ENCODE results near the gene WDR89.

WDR89 gene

GRCh38 chr14:63578300-63578699 lies 63.4 kb downstream of the WDR89 start:
- H3F3A ChIP-seq (ENCODE audit: insufficient read depth): no peaks in the 10 kb centered on the region
- no peak overlapping the region for H2AFZ ChIP-seq (ENCODE audit: low read depth, low read length, severe bottlenecking)
- no peak overlapping the region for H3K9ac ChIP-seq (ENCODE audit: low read length)
- no peak overlapping the region for H3K4me3 ChIP-seq (ENCODE audit: insufficient read depth, low read length, poor library complexity, severe bottlenecking)
- H3K36me3 ChIP-seq (ENCODE audit: low read length): no peaks in the 10 kb centered on the region
- no peaks in the 10 kb centered on the region for H4K20me1 ChIP-seq (ENCODE audit: low read depth, low read length)
- H3K9me2 ChIP-seq (replicated peaks; ENCODE audit: insufficient read depth, low read length): no peaks in the 10 kb centered on the region
- H3K27me3 ChIP-seq (ENCODE audit: low read length): no peaks in the 10 kb centered on the region
- TF ChIP-seq CTCF (IDR thresholded peaks at IDR 0.05; ENCODE audit: insufficient read depth, low read length, poor library complexity, severe bottlenecking) (no peak), EZH2phosphoT487 (conservative IDR thresholded peaks at IDR 0.05; ENCODE audit: low read length) (no peak)
- H3K27ac ChIP-seq (ENCODE audit: low read depth, low read length): no peak overlapping the region
- H3K4me2 ChIP-seq (ENCODE audit: low read depth, low read length, poor library complexity, severe bottlenecking): no peak overlapping the region
- H3K79me2 ChIP-seq (ENCODE audit: insufficient read depth, low read length): no peaks in the 10 kb centered on the region
- H3K9me3 ChIP-seq (ENCODE audit: insufficient read depth, low read length): no peaks in the 10 kb centered on the region

GRCh38 chr14:63573581-63573980 lies 68.1 kb downstream of the WDR89 start:
- no peaks in the 10 kb centered on the region for H4K20me1 ChIP-seq (ENCODE audit: low read depth, low read length)
- no peak overlapping the region for H3K27ac ChIP-seq (ENCODE audit: low read depth, low read length)
- no peak overlapping the region for H3K9ac ChIP-seq (ENCODE audit: low read length)
- H3K9me3 ChIP-seq (ENCODE audit: insufficient read depth, low read length): no peaks in the 10 kb centered on the region
- no peak overlapping the region for H3K4me2 ChIP-seq (ENCODE audit: low read depth, low read length, poor library complexity, severe bottlenecking)
- TF ChIP-seq EZH2phosphoT487 (conservative IDR thresholded peaks at IDR 0.05; ENCODE audit: low read length) (no peak), CTCF (IDR thresholded peaks at IDR 0.05; ENCODE audit: insufficient read depth, low read length, poor library complexity, severe bottlenecking) (no peak)
- H3K27me3 ChIP-seq (ENCODE audit: low read length): no peaks in the 10 kb centered on the region
- H3F3A ChIP-seq (ENCODE audit: insufficient read depth): no peaks in the 10 kb centered on the region
- no peaks in the 10 kb centered on the region for H3K36me3 ChIP-seq (ENCODE audit: low read length)
- no peak overlapping the region for H2AFZ ChIP-seq (ENCODE audit: low read depth, low read length, severe bottlenecking)
- no peaks in the 10 kb centered on the region for H3K9me2 ChIP-seq (replicated peaks; ENCODE audit: insufficient read depth, low read length)
- H3K79me2 ChIP-seq (ENCODE audit: insufficient read depth, low read length): no peaks in the 10 kb centered on the region
- H3K4me3 ChIP-seq (ENCODE audit: insufficient read depth, low read length, poor library complexity, severe bottlenecking): no peak overlapping the region

GRCh38 chr14:63565448-63565847 lies 76.2 kb downstream of the WDR89 start:
- Histone ChIP-seq H4K20me1 (ENCODE audit: low read depth, low read length) (no peaks in the 10 kb centered on the region), H3K9ac (ENCODE audit: low read length) (no peak overlapping the region), H3K4me2 (ENCODE audit: low read depth, low read length, poor library complexity, severe bottlenecking) (no peak overlapping the region), H3F3A (ENCODE audit: insufficient read depth) (no peaks in the 10 kb centered on the region), H3K79me2 (ENCODE audit: insufficient read depth, low read length) (no peaks in the 10 kb centered on the region), H3K36me3 (ENCODE audit: low read length) (no peaks in the 10 kb centered on the region), H3K4me3 (ENCODE audit: insufficient read depth, low read length, poor library complexity, severe bottlenecking) (no peak overlapping the region), H3K9me2 (replicated peaks; ENCODE audit: insufficient read depth, low read length) (no peaks in the 10 kb centered on the region), H3K27ac (ENCODE audit: low read depth, low read length) (no peak overlapping the region), H3K27me3 (ENCODE audit: low read length) (no peaks in the 10 kb centered on the region), H3K9me3 (ENCODE audit: insufficient read depth, low read length) (no peaks in the 10 kb centered on the region), H2AFZ (ENCODE audit: low read depth, low read length, severe bottlenecking) (no peak overlapping the region)
- no peak for TF ChIP-seq EZH2phosphoT487 (conservative IDR thresholded peaks at IDR 0.05; ENCODE audit: low read length)
- TF ChIP-seq CTCF (IDR thresholded peaks at IDR 0.05; ENCODE audit: insufficient read depth, low read length, poor library complexity, severe bottlenecking): no peak
